ENCODE data around the gene MEGF10. TPM values are rescaled to one million over a fixed set of nuclear protein-coding genes. Genes with fewer than 3 reads are reported as not detected.

Gene MEGF10
- total and polyA plus RNA-seq, 2 experiments from 2014 or later, result 1.7 to 8.2 TPM

GRCh38 chr5:127409921-127410675 is 119.5 kb downstream of the MEGF10 start:
- Histone ChIP-seq H3K27ac (no peak overlapping the region), H3K36me3 (no peaks in the 10 kb centered on the region), H3K4me1 (ENCODE audit: low read depth) (peaks cover 10% of the 10 kb centered on the region), H3K9me3 (ENCODE audit: low read depth) (no peaks in the 10 kb centered on the region), H3K4me3 (no peak overlapping the region), H3K27me3 (no peaks in the 10 kb centered on the region)
- DNase-seq (ENCODE audit: low read depth in 1 of 2, low spot score in 1 of 2), result no peak
- TF ChIP-seq, protein P1, sequence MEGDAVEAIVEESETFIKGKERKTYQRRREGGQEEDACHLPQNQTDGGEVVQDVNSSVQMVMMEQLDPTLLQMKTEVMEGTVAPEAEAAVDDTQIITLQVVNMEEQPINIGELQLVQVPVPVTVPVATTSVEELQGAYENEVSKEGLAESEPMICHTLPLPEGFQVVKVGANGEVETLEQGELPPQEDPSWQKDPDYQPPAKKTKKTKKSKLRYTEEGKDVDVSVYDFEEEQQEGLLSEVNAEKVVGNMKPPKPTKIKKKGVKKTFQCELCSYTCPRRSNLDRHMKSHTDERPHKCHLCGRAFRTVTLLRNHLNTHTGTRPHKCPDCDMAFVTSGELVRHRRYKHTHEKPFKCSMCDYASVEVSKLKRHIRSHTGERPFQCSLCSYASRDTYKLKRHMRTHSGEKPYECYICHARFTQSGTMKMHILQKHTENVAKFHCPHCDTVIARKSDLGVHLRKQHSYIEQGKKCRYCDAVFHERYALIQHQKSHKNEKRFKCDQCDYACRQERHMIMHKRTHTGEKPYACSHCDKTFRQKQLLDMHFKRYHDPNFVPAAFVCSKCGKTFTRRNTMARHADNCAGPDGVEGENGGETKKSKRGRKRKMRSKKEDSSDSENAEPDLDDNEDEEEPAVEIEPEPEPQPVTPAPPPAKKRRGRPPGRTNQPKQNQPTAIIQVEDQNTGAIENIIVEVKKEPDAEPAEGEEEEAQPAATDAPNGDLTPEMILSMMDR (IDR thresholded peaks at IDR 0.05; ENCODE audit: low read depth, low read length), result no peak

DNA sequence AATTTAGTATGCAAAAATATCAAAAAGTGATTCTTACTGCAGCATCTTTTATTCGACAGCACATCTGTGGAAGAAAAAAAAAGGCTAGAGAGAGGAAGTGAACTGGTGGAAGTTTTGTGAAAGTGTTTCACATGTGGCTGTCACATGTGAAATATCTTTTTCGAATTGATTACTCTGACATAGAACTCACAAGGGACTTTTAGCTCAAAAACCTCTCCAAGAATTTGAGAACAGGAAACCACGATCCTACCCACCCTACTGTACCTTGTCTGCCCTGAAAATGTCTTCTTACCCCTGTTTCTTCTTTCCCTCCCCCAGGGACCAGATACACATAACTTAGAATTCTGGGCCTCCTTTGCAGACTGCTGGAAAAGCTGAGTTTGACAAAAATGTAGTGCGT is 120.4 kb downstream of the MEGF10 start:
- Histone ChIP-seq H3K27me3 (no peaks in the 10 kb centered on the region), H3K36me3 (no peaks in the 10 kb centered on the region), H3K4me1 (ENCODE audit: low read depth) (peaks cover 10% of the 10 kb centered on the region), H3K9me3 (ENCODE audit: low read depth) (no peaks in the 10 kb centered on the region), H3K4me3 (no peak overlapping the region), H3K27ac (no peak overlapping the region)
- TF ChIP-seq, protein P1 (IDR thresholded peaks at IDR 0.05; ENCODE audit: low read depth, low read length), result no peak
- no peak for DNase-seq (ENCODE audit: low read depth in 1 of 2, low spot score in 1 of 2)

- H3K27me3 ChIP-seq, result no peaks in the 10 kb centered on the region
- TF ChIP-seq, protein P1 (IDR thresholded peaks at IDR 0.05; ENCODE audit: low read depth, low read length), result no peak
- no peaks in the 10 kb centered on the region for H3K9me3 ChIP-seq (ENCODE audit: low read depth)
- H3K4me3 ChIP-seq, result no peak overlapping the region
- DNase-seq (ENCODE audit: low read depth in 1 of 2, low spot score in 1 of 2), result no peak
- no peak overlapping the region for H3K27ac ChIP-seq
- H3K36me3 ChIP-seq, result no peaks in the 10 kb centered on the region
- H3K4me1 ChIP-seq (ENCODE audit: low read depth), result peaks cover 6% of the 10 kb centered on the region
These were observed 120.8 kb downstream of the MEGF10 start for GRCh38 chr5:127411381-127411780.

DNA sequence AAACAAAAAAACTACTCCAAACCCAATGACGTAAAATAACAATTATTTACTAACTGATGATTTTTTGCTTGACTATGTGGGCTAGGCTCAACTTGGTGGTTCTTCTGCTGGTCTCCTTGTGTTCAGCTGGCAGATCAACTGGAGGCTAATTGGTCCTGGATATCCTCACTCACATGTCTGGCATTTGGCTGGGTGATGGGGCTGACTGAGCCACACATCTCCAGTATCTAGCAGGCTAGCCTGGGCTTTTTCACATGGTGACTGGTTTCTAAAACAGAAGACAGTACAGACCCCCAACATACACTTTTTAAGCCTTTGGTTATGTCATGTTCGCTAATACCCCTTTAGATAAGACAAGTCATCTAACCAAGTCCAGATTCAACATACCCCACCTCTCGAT is 122.1 kb downstream of the MEGF10 start:
- Histone ChIP-seq H3K27ac (no peak overlapping the region), H3K9me3 (ENCODE audit: low read depth) (no peaks in the 10 kb centered on the region), H3K27me3 (no peaks in the 10 kb centered on the region), H3K36me3 (no peaks in the 10 kb centered on the region), H3K4me1 (ENCODE audit: low read depth) (peaks cover 7% of the 10 kb centered on the region), H3K4me3 (no peak overlapping the region)
- TF ChIP-seq, protein P1 (IDR thresholded peaks at IDR 0.05; ENCODE audit: low read depth, low read length), result no peak
- no peak for DNase-seq (ENCODE audit: low read depth in 1 of 2, low spot score in 1 of 2)

GRCh38 chr5:127415034-127415433 is 124.4 kb downstream of the MEGF10 start:
- Histone ChIP-seq H3K4me3 (no peak overlapping the region), H3K27me3 (no peaks in the 10 kb centered on the region), H3K27ac (no peak overlapping the region), H3K36me3 (no peaks in the 10 kb centered on the region), H3K9me3 (ENCODE audit: low read depth) (no peaks in the 10 kb centered on the region), H3K4me1 (ENCODE audit: low read depth) (peaks cover 17% of the 10 kb centered on the region)
- DNase-seq (ENCODE audit: low read depth in 1 of 2, low spot score in 1 of 2), result no peak
- TF ChIP-seq, protein P1 (IDR thresholded peaks at IDR 0.05; ENCODE audit: low read depth, low read length), result no peak
